Endothelial cell (in vitro differentiated cells): ENCODE measurements around the gene LNX1. TPM values are rescaled to one million over a fixed set of nuclear protein-coding genes. Genes with fewer than 3 reads are reported as not detected.

ENCODE experiments used
- DNase-seq: peaks from one replicate; pipeline ENCODE4 v3.0.0; 2021; ENCODE audit warnings: low spot score
- H3K27ac Mint-ChIP-seq: one replicate; pipeline ENCODE4 v1.8.0; 2021; ENCODE audit warnings: mixed read lengths, inconsistent platforms; ENCODE audit not compliant: unreplicated experiment
- H3K27me3 Mint-ChIP-seq: one replicate; pipeline ENCODE4 v1.8.0; 2021; ENCODE audit warnings: mild to moderate bottlenecking, moderate library complexity, mixed read lengths, inconsistent platforms; ENCODE audit not compliant: unreplicated experiment
- H3K36me3 Mint-ChIP-seq: one replicate; pipeline ENCODE4 v1.8.0; 2021; ENCODE audit warnings: mild to moderate bottlenecking, low read depth, mixed read lengths, inconsistent platforms; ENCODE audit not compliant: unreplicated experiment
- H3K4me1 Mint-ChIP-seq: one replicate; pipeline ENCODE4 v1.8.0; 2021; ENCODE audit warnings: mild to moderate bottlenecking, mixed read lengths, inconsistent platforms; ENCODE audit not compliant: unreplicated experiment
- H3K4me3 Mint-ChIP-seq: one replicate; pipeline ENCODE4 v1.8.0; 2021; ENCODE audit warnings: mild to moderate bottlenecking, mixed read lengths, inconsistent platforms; ENCODE audit not compliant: unreplicated experiment
- H3K9me3 Mint-ChIP-seq: one replicate; pipeline ENCODE4 v1.8.0; 2021; ENCODE audit warnings: mixed read lengths, inconsistent platforms; ENCODE audit not compliant: unreplicated experiment
- total RNA-seq: library from RNA; stranded (reverse); fragmentation: NEBNext Ultra II Directional; extraction: Animal tissue kit (Norgen Biotek cat#: 25700); gene quantifications from one replicate; pipeline ENCODE4 v1.2.1, GENCODE V29; 2021; ENCODE audit not compliant: unreplicated experiment
- TF ChIP-seq, protein P1 (sequence below): fragments of 200-600 bp; sonication (generic); IDR thresholded peaks from one replicate; pipeline ENCODE4 v1.5.0; 2021; ENCODE audit warnings: antibody characterized with exemption; ENCODE audit not compliant: unreplicated experiment

Gene LNX1
- total RNA-seq, 1 donor from 2014 or later: 25.7 TPM

DNA sequence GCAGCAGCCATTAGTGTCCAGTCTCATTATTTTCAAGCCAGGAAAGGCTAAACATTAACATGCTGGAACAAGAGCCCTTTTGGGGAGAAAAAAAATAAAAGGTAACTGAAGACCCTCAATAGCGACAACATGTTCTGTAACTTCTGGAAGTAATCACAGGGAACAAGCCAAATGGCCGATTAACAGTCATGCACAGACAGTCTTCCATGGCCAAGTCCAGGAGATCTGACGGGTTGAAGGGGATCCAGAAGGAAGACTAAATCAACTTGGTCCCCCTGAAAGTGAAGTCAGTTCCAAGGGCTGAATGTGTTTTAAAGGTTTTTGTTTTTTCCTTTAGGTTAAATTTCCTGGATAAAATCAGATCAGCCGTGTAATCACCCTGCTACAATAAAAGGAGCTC lies 52.5 kb downstream of the LNX1 start:
- no peak overlapping the region for H3K4me3 Mint-ChIP-seq
- no peak for DNase-seq
- H3K36me3 Mint-ChIP-seq: peaks cover 1% of the 10 kb centered on the region
- no peak overlapping the region for H3K27ac Mint-ChIP-seq
- H3K4me1 Mint-ChIP-seq: peaks cover 24% of the 10 kb centered on the region
- no peaks in the 10 kb centered on the region for H3K27me3 Mint-ChIP-seq
- TF ChIP-seq, protein P1, sequence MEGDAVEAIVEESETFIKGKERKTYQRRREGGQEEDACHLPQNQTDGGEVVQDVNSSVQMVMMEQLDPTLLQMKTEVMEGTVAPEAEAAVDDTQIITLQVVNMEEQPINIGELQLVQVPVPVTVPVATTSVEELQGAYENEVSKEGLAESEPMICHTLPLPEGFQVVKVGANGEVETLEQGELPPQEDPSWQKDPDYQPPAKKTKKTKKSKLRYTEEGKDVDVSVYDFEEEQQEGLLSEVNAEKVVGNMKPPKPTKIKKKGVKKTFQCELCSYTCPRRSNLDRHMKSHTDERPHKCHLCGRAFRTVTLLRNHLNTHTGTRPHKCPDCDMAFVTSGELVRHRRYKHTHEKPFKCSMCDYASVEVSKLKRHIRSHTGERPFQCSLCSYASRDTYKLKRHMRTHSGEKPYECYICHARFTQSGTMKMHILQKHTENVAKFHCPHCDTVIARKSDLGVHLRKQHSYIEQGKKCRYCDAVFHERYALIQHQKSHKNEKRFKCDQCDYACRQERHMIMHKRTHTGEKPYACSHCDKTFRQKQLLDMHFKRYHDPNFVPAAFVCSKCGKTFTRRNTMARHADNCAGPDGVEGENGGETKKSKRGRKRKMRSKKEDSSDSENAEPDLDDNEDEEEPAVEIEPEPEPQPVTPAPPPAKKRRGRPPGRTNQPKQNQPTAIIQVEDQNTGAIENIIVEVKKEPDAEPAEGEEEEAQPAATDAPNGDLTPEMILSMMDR: no peak
- no peaks in the 10 kb centered on the region for H3K9me3 Mint-ChIP-seq

DNA sequence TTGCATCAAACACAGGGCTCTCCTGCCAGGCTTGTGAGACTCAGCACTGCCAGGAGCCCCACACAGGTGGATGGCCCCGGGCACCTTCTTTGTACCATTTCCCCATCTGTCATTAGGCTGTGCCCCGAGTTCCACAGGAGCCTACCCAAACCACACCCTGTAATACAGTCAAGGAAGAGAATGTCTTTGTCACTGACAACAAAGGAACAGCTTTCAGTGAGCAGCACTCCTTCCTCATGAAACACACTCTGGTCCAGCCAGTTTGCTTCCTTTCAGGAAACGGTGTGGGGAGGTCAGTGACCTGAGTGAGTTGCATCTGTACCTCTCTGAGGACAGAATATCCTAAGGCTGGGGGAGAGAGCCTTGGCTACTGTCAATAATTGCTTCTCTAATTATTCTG lies 53.7 kb downstream of the LNX1 start:
- H3K27me3 Mint-ChIP-seq: no peaks in the 10 kb centered on the region
- H3K27ac Mint-ChIP-seq: peak overlapping the region; percentile 74
- H3K4me1 Mint-ChIP-seq: peaks cover 28% of the 10 kb centered on the region
- TF ChIP-seq, protein P1: no peak
- no peak overlapping the region for H3K4me3 Mint-ChIP-seq
- DNase-seq: peak; percentile 11
- H3K36me3 Mint-ChIP-seq: peaks cover 3% of the 10 kb centered on the region
- no peaks in the 10 kb centered on the region for H3K9me3 Mint-ChIP-seq

DNA sequence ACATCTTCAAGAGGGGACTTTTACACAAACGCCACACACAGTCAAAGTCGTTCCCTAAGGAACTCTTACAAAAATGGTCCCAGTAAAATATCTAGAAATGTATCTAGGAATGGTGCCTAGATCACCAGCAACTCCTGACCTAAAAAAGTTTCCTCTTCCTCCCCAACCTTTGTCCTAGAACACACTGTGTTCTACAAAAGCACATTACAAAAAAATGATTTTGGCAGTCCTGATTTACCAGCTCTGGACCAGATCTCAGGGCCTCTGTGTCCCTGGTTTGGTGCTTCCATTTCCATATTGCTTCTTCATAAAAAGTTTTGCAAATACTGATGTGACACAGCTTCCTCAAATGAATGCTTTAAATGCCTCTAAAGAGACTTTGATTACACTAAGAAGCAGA lies 55.0 kb downstream of the LNX1 start:
- H3K4me3 Mint-ChIP-seq: no peak overlapping the region
- TF ChIP-seq, protein P1: no peak
- peaks cover 34% of the 10 kb centered on the region for H3K4me1 Mint-ChIP-seq
- DNase-seq: no peak
- peaks cover 3% of the 10 kb centered on the region for H3K36me3 Mint-ChIP-seq
- no peaks in the 10 kb centered on the region for H3K9me3 Mint-ChIP-seq
- peak overlapping the region; percentile 9 for H3K27ac Mint-ChIP-seq
- H3K27me3 Mint-ChIP-seq: no peaks in the 10 kb centered on the region

DNA sequence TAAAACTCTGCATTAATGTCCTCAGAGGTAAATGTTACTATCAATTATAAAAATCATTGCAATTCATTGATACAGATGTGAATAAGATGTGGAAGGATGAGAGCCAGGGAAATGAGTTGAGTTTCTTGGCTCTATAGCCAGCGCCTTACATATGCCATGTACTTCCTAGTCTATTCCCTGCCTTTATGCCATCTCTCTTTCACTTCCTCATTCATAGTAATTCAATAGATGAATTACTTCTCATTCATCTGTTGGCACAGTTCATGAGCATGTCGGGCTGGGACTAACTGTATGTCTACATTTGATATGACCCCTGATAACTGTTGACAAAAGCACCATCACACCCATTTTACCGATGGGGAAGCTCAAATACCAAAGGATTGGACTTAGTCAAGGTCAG lies 55.7 kb downstream of the LNX1 start:
- Mint-ChIP-seq H3K27me3 (no peaks in the 10 kb centered on the region), H3K36me3 (peaks cover 3% of the 10 kb centered on the region), H3K9me3 (no peaks in the 10 kb centered on the region), H3K27ac (no peak overlapping the region), H3K4me1 (peaks cover 34% of the 10 kb centered on the region), H3K4me3 (no peak overlapping the region)
- no peak for DNase-seq
- TF ChIP-seq, protein P1: no peak

DNA sequence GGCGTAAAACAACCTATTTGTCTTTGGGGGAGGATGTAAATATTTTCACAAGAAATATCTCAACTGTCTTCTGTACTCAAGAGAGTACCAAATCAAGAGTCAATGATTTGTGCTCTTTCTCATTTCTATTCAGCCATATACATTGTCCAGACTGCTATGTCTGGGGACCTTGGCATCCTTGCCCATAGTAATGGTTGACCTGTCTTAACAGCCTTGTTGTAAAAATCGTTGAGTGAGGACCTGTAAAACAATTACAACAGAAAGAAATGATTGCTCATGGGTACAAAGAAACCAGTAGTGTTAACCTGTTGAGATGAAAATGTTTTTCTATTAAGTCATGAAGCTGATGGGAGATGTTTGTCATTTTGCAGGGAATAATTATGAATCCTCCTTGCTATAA lies 56.6 kb downstream of the LNX1 start:
- no peak for DNase-seq
- Mint-ChIP-seq H3K4me1 (peaks cover 36% of the 10 kb centered on the region), H3K9me3 (no peaks in the 10 kb centered on the region), H3K27me3 (no peaks in the 10 kb centered on the region), H3K4me3 (no peak overlapping the region), H3K36me3 (peaks cover 3% of the 10 kb centered on the region), H3K27ac (no peak overlapping the region)
- TF ChIP-seq, protein P1: no peak
